Measurements from ENCODE around the gene KLHDC2. TPM values are rescaled to one million over a fixed set of nuclear protein-coding genes. Genes with fewer than 3 reads are reported as not detected.
"Not testable (repeated sequence)": the region's sequence is repeated elsewhere in the genome, so short reads cannot be mapped to it uniquely, and the experiment has no call there.

Gene KLHDC2
- total and polyA plus RNA-seq, 3 donors from 2014 or later = 74.4 to 127 (median 90.7) TPM

- H3K27me3 ChIP-seq = no peaks in the 10 kb centered on the region
- H3K9me3 ChIP-seq = no peaks in the 10 kb centered on the region
- H3K4me3 ChIP-seq = no peak overlapping the region
- no peaks in the 10 kb centered on the region for H3K36me3 ChIP-seq (ENCODE audit: low read depth, missing control alignments)
- peaks cover 20% of the 10 kb centered on the region for H3K4me1 ChIP-seq
- H3K27ac ChIP-seq = no peak overlapping the region
- DNase-seq = no peak
- 88 to 90% methylated on average over 1 of the region's 1 CpG for WGBS, 2 donors
- intact Hi-C loops (cut with DNase I; ENCODE audit: low total_unique reads) = no loop called here
- TF ChIP-seq POLR2A (IDR thresholded peaks at IDR 0.05) (no peak), CTCF (IDR thresholded peaks at IDR 0.05) (no peak)
Measured at GRCh38 chr14:49774106-49774505, 6.2 kb downstream of the KLHDC2 start.

GRCh38 chr14:49778421-49778820 lies 10.5 kb downstream of the KLHDC2 start:
- DNase-seq = no peak
- H3K36me3 ChIP-seq (ENCODE audit: low read depth, missing control alignments) = no peaks in the 10 kb centered on the region
- 91 to 100% methylated on average over 2 of the region's 2 CpGs for WGBS, 2 donors
- no peak overlapping the region for H3K4me3 ChIP-seq
- H3K9me3 ChIP-seq = no peaks in the 10 kb centered on the region
- H3K27ac ChIP-seq = no peak overlapping the region
- intact Hi-C loops (cut with DNase I; ENCODE audit: low total_unique reads) = no loop called here
- H3K27me3 ChIP-seq = no peaks in the 10 kb centered on the region
- TF ChIP-seq CTCF (IDR thresholded peaks at IDR 0.05) (no peak), POLR2A (IDR thresholded peaks at IDR 0.05) (no peak)
- no peaks in the 10 kb centered on the region for H3K4me1 ChIP-seq

- DNase-seq; H3K36me3 ChIP-seq (ENCODE audit: low read depth, missing control alignments); H3K27ac ChIP-seq; H3K9me3 ChIP-seq; H3K27me3 ChIP-seq; intact Hi-C loops (cut with DNase I; ENCODE audit: low total_unique reads); H3K4me1 ChIP-seq; H3K4me3 ChIP-seq: not testable (repeated sequence)
- WGBS, 2 donors = 88 to 95% methylated on average over 7 of the region's 7 CpGs
Measured at GRCh38 chr14:49781040-49781439, 13.1 kb downstream of the KLHDC2 start.

GRCh38 chr14:49783394-49784014 lies 15.6 kb downstream of the KLHDC2 start:
- 79 to 86% methylated on average over 3 of the region's 3 CpGs for WGBS, 2 donors
- no peaks in the 10 kb centered on the region for H3K9me3 ChIP-seq
- no peak overlapping the region for H3K27ac ChIP-seq
- no peak overlapping the region for H3K4me3 ChIP-seq
- intact Hi-C loops (cut with DNase I; ENCODE audit: low total_unique reads) = no loop called here
- no peaks in the 10 kb centered on the region for H3K36me3 ChIP-seq (ENCODE audit: low read depth, missing control alignments)
- H3K4me1 ChIP-seq = no peaks in the 10 kb centered on the region
- H3K27me3 ChIP-seq = no peaks in the 10 kb centered on the region
- no peak for DNase-seq
- TF ChIP-seq CTCF (IDR thresholded peaks at IDR 0.05) (no peak), POLR2A (IDR thresholded peaks at IDR 0.05) (no peak)

- intact Hi-C loops (cut with DNase I; ENCODE audit: low total_unique reads) = no loop called here
- Histone ChIP-seq H3K36me3 (ENCODE audit: low read depth, missing control alignments) (no peaks in the 10 kb centered on the region), H3K4me1 (no peaks in the 10 kb centered on the region), H3K27ac (no peak overlapping the region), H3K9me3 (no peaks in the 10 kb centered on the region), H3K27me3 (no peaks in the 10 kb centered on the region), H3K4me3 (no peak overlapping the region)
- no peak for DNase-seq
- 89 to 99% methylated on average over 2 of the region's 2 CpGs for WGBS, 2 donors
- TF ChIP-seq POLR2A (IDR thresholded peaks at IDR 0.05) (no peak), CTCF (IDR thresholded peaks at IDR 0.05) (no peak)
Measured at GRCh38 chr14:49786315-49786714, 18.4 kb downstream of the KLHDC2 start.

All from testis (tissue), 3 donors.